Liver (tissue), 9 donors: ENCODE results near the gene AADAC. TPM values are rescaled to one million over a fixed set of nuclear protein-coding genes. Genes with fewer than 3 reads are reported as not detected.
A peak's percentile ranks its signal among the peaks of the same experiment; 100 is the strongest.

ENCODE experiments used
- DNase-seq: peaks from one replicate; pipeline ENCODE4 v3.0.0-alpha.2; 2017; ENCODE audit warnings: low spot score
- H3K27ac ChIP-seq, 2 donors: one replicate each; pipeline ENCODE4 v1.7.0; 2013; ENCODE audit warnings: inconsistent platforms in 2 of 2, low read length in 2 of 2, control low read depth in 1 of 2, low read depth in 1 of 2, mild to moderate bottlenecking in 1 of 2
- H3K27me3 ChIP-seq, 4 donors: one replicate each; pipeline versions ENCODE4 v1.6.1 to v1.7.0; 2013; ENCODE audit warnings: low read length in 3 of 4, inconsistent platforms in 1 of 4, mild to moderate bottlenecking in 1 of 4, moderate library complexity in 1 of 4; ENCODE audit not compliant: control insufficient read depth in 4 of 4, insufficient read depth in 4 of 4
- H3K36me3 ChIP-seq, 4 donors: one replicate each; pipeline versions ENCODE4 v1.6.1 to v1.7.0; 2013; ENCODE audit warnings: low read length in 3 of 4, mild to moderate bottlenecking in 3 of 4, low read depth in 1 of 4, moderate library complexity in 1 of 4; ENCODE audit not compliant: control insufficient read depth in 4 of 4, insufficient read depth in 3 of 4
- H3K4me1 ChIP-seq, 4 donors: one replicate each; pipeline versions ENCODE4 v1.6.1 to v1.7.0; 2013; ENCODE audit warnings: low read length in 3 of 4, mild to moderate bottlenecking in 3 of 4, moderate library complexity in 1 of 4; ENCODE audit not compliant: control insufficient read depth in 4 of 4, insufficient read depth in 4 of 4
- H3K4me3 ChIP-seq, 3 donors: one replicate each; pipeline versions ENCODE4 v1.6.1 to v1.7.0; 2013; ENCODE audit warnings: low read length in 3 of 3, control low read depth in 1 of 3, low read depth in 1 of 3, mild to moderate bottlenecking in 1 of 3
- H3K9ac ChIP-seq, 2 donors: one replicate each; pipeline ENCODE4 v1.7.0; 2013; ENCODE audit warnings: low read length in 2 of 2, mild to moderate bottlenecking in 2 of 2, moderate library complexity in 2 of 2, control low read depth in 1 of 2, low read depth in 1 of 2
- H3K9me3 ChIP-seq, 4 donors: one replicate each; pipeline versions ENCODE4 v1.6.1 to v1.7.0; 2013; ENCODE audit warnings: low read length in 3 of 4; ENCODE audit not compliant: control insufficient read depth in 4 of 4
- ATF3 ChIP-seq: IDR thresholded peaks from 2 replicates; pipeline ENCODE4 v1.6.1; 2016; ENCODE audit warnings: antibody characterized with exemption
- CTCF ChIP-seq: fragments of 150-350 bp; IDR thresholded peaks from 2 replicates; pipeline ENCODE4 v1.5.1; 2017; ENCODE audit warnings: improper control_type of control experiment, low read depth, low read length; ENCODE audit not compliant: missing input control
- EGR1 ChIP-seq, 2 donors: IDR thresholded peaks; 2 replicates each; pipeline ENCODE4 v1.6.1; 2016 to 2018; ENCODE audit warnings: antibody characterized with exemption in 2 of 2, low read depth in 2 of 2
- FOXA1 ChIP-seq: IDR thresholded peaks from 2 replicates; pipeline ENCODE4 v1.6.1; 2016; ENCODE audit warnings: antibody characterized with exemption
- FOXA2 ChIP-seq: IDR thresholded peaks from 2 replicates; pipeline ENCODE4 v1.6.1; 2016; ENCODE audit warnings: antibody characterized with exemption
- GABPA ChIP-seq, 2 donors: IDR thresholded peaks in 1 of 2; conservative IDR thresholded peaks in 1 of 2; 2 replicates each; pipeline ENCODE4 v1.6.1; 2016; ENCODE audit warnings: antibody characterized with exemption in 2 of 2, mild to moderate bottlenecking in 1 of 2, moderate library complexity in 1 of 2
- HNF4A ChIP-seq, 2 donors: conservative IDR thresholded peaks; 2 replicates each; pipeline ENCODE4 v1.6.1; 2016; ENCODE audit warnings: antibody characterized with exemption in 2 of 2, mild to moderate bottlenecking in 2 of 2
- HNF4G ChIP-seq: IDR thresholded peaks from 2 replicates; pipeline ENCODE4 v1.6.1; 2016; ENCODE audit warnings: antibody characterized with exemption
- JUND ChIP-seq, 2 donors: IDR thresholded peaks; 2 replicates each; pipeline ENCODE4 v1.6.1; 2016; ENCODE audit warnings: antibody characterized with exemption in 2 of 2
- MAX ChIP-seq: IDR thresholded peaks from 2 replicates; pipeline ENCODE4 v1.6.1; 2016; ENCODE audit warnings: antibody characterized with exemption
- NR2F2 ChIP-seq: IDR thresholded peaks from 2 replicates; pipeline ENCODE4 v1.6.1; 2016; ENCODE audit warnings: antibody characterized with exemption
- RAD21 ChIP-seq, 2 donors: IDR thresholded peaks; 2 replicates each; pipeline ENCODE4 v1.6.1; 2016; ENCODE audit warnings: antibody characterized with exemption in 2 of 2, mild to moderate bottlenecking in 2 of 2
- REST ChIP-seq: IDR thresholded peaks from 2 replicates; pipeline ENCODE4 v1.6.1; 2016; ENCODE audit warnings: antibody characterized with exemption, mild to moderate bottlenecking
- RXRA ChIP-seq, 2 donors: IDR thresholded peaks; 2 replicates each; pipeline ENCODE4 v1.6.1; 2017 to 2018; ENCODE audit warnings: antibody characterized with exemption in 2 of 2, mild to moderate bottlenecking in 1 of 2
- SP1 ChIP-seq: IDR thresholded peaks from 2 replicates; pipeline ENCODE4 v1.6.1; 2018; ENCODE audit warnings: antibody characterized with exemption, mild to moderate bottlenecking
- TAF1 ChIP-seq: conservative IDR thresholded peaks from 2 replicates; pipeline ENCODE4 v1.6.1; 2016; ENCODE audit warnings: antibody characterized with exemption, mild to moderate bottlenecking
- YY1 ChIP-seq: IDR thresholded peaks from 2 replicates; pipeline ENCODE4 v1.6.1; 2016; ENCODE audit warnings: antibody characterized with exemption, mild to moderate bottlenecking
- ZBTB33 ChIP-seq: IDR thresholded peaks from 2 replicates; pipeline ENCODE4 v1.6.1; 2016; ENCODE audit warnings: antibody characterized with exemption
- WGBS: extraction: QIAGEN DNeasy Blood & Tissue Kit; methylation state at CpG from one replicate; pipeline ENCODE4 v1.1.7; 2013; 5-methylcytosine and 5-hydroxymethylcytosine counted together
- polyA plus RNA-seq, 2 donors: library from polyadenylated mRNA; stranded (reverse) in 1 of 2; unstranded in 1 of 2; fragments of 200-250 nt in 1 of 2; fragments of >200 nt in 1 of 2; fragmentation: Nextera tagmentation in 1 of 2; extraction: Ambion mirVana in 1 of 2; gene quantifications; one replicate each; pipeline versions ENCODE4 v1.2.1 to v1.2.3, GENCODE V29; 2013 to 2015
- total RNA-seq, 2 donors: library from RNA; depleted of rRNA; stranded (reverse); fragments of >200 nt; gene quantifications; one replicate each; pipeline ENCODE4 v1.2.3, GENCODE V29; 2014
- donor health status: healthy.
- donor health status: healthy.
- donor health status: healthy.
- donor health status: healthy.
- donor health status: healthy.

Gene AADAC
- total and polyA plus RNA-seq, 4 donors = 144 to 321 (median 281) TPM

DNA sequence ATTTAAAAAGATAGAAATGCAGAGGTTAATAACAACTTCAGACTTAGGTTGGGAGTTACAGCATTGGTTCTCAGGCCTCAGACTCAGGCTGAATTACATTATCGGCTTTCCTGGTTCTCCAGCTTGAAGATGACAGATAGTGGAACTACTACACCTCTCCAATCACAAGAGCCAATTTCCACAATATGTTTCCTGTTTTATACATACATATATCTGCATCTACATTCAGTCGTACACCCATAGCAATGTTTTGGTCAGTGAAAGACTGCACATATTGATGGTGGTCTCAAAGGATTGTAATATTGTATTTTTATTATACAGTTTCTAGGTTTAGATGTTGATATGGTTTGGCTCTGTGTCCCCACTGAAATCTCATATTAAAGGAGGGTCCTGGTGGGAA, 44.7 kb upstream of the AADAC start:
- H3K27me3 ChIP-seq = no peaks in the 10 kb centered on the region
- H3K27ac ChIP-seq = peak overlapping the region in 1 of 2 donors; percentile 75
- H3K4me1 ChIP-seq = peaks cover 2 to 28% (median 7%) of the 10 kb centered on the region in 4 donors
- 85% methylated on average over 2 of the region's 2 CpGs for WGBS
- H3K9ac ChIP-seq = no peak overlapping the region
- no peaks in the 10 kb centered on the region for H3K36me3 ChIP-seq
- H3K9me3 ChIP-seq = no peaks in the 10 kb centered on the region
- no peak for DNase-seq
- H3K4me3 ChIP-seq = no peak overlapping the region
- TF ChIP-seq ATF3 (no peak), NR2F2 (no peak), GABPA (IDR thresholded peaks at IDR 0.05 in 1 of 2, conservative IDR thresholded peaks at IDR 0.05 in 1 of 2) (no peak), HNF4G (no peak), FOXA1 (no peak), CTCF (no peak), RXRA (IDR thresholded peaks at IDR 0.05) (no peak), HNF4A (conservative IDR thresholded peaks at IDR 0.05) (no peak), TAF1 (no peak), MAX (no peak), ZBTB33 (no peak), YY1 (no peak)

- H3K9ac ChIP-seq = peak overlapping the region in 1 of 2 donors; percentile 87
- 19% methylated on average over 4 of the region's 4 CpGs for WGBS
- DNase-seq = peak; percentile 34
- peak overlapping the region; percentile 61 to 75 for H3K27ac ChIP-seq
- H3K36me3 ChIP-seq = no peaks in the 10 kb centered on the region
- H3K27me3 ChIP-seq = no peaks in the 10 kb centered on the region
- no peaks in the 10 kb centered on the region for H3K9me3 ChIP-seq
- peaks cover 3 to 33% (median 7%) of the 10 kb centered on the region in 4 donors for H3K4me1 ChIP-seq
- H3K4me3 ChIP-seq = peak overlapping the region; percentile 14 to 37 (median 15)
- TF ChIP-seq JUND (IDR thresholded peaks at IDR 0.05) (no peak), RXRA (IDR thresholded peaks at IDR 0.05) (peak; percentile 69 to 71), ATF3 (no peak), REST (peak; percentile 21), RAD21 (IDR thresholded peaks at IDR 0.05) (peak; percentile 24 to 48), EGR1 (IDR thresholded peaks at IDR 0.05; ENCODE audit: low read depth in 2 of 2) (no peak), HNF4G (peak; percentile 23), CTCF (no peak), MAX (peak; percentile 20), GABPA (IDR thresholded peaks at IDR 0.05 in 1 of 2, conservative IDR thresholded peaks at IDR 0.05 in 1 of 2) (no peak), NR2F2 (peak; percentile 78), TAF1 (peak; percentile 57), FOXA1 (no peak), ZBTB33 (no peak), YY1 (no peak), SP1 (peak; percentile 42), FOXA2 (peak; percentile 16), HNF4A (conservative IDR thresholded peaks at IDR 0.05) (peak; percentile 49 to 59)
Measured at GRCh38 chr3:151770956-151771355, 43.0 kb upstream of the AADAC start.
